ENCODE measurements around the gene FARS2. TPM values are rescaled to one million over a fixed set of nuclear protein-coding genes. Genes with fewer than 3 reads are reported as not detected.

FARS2 gene
- total RNA-seq, 1 donor from 2014 or later = 16.5 TPM

GRCh38 chr6:5771759-5772390 is 510.6 kb downstream of the FARS2 start:
- Histone ChIP-seq H3K27me3 (no peaks in the 10 kb centered on the region), H3K9me3 (peaks cover 4% of the 10 kb centered on the region), H3K4me3 (no peak overlapping the region), H3K36me3 (no peaks in the 10 kb centered on the region), H3K27ac (no peak overlapping the region), H3K4me1 (no peaks in the 10 kb centered on the region)
- DNase-seq (ENCODE audit: extremely low spot score in 2 of 2) = no peak
- no peak for TF ChIP-seq POLR2AphosphoS5 (IDR thresholded peaks at IDR 0.05; ENCODE audit: insufficient read depth in 1 of 2, low read depth in 1 of 2)
- TF ChIP-seq POLR2A (IDR thresholded peaks at IDR 0.05) = no peak
- no peak for TF ChIP-seq CTCF (IDR thresholded peaks at IDR 0.05)
- intact Hi-C loops (cut with DNase I) = no loop called here

- Histone ChIP-seq H3K27me3 (no peaks in the 10 kb centered on the region), H3K27ac (no peak overlapping the region), H3K9me3 (peaks cover 4% of the 10 kb centered on the region), H3K4me1 (no peaks in the 10 kb centered on the region), H3K4me3 (no peak overlapping the region), H3K36me3 (no peaks in the 10 kb centered on the region)
- DNase-seq (ENCODE audit: extremely low spot score in 2 of 2) = no peak
- intact Hi-C loops (cut with DNase I) = no loop called here
- TF ChIP-seq POLR2A (IDR thresholded peaks at IDR 0.05) = no peak
- TF ChIP-seq POLR2AphosphoS5 (IDR thresholded peaks at IDR 0.05; ENCODE audit: insufficient read depth in 1 of 2, low read depth in 1 of 2) = no peak
- TF ChIP-seq CTCF (IDR thresholded peaks at IDR 0.05) = no peak
Measured at GRCh38 chr6:5772408-5773120, 511.3 kb downstream of the FARS2 start.

- intact Hi-C loops (cut with DNase I) = no loop called here
Measured at GRCh38 chr6:5776104-5776503, 514.8 kb downstream of the FARS2 start.

GRCh38 chr6:5776706-5777390 is 515.5 kb downstream of the FARS2 start:
- Histone ChIP-seq H3K36me3 (no peaks in the 10 kb centered on the region), H3K4me3 (no peak overlapping the region), H3K27me3 (no peaks in the 10 kb centered on the region), H3K4me1 (no peaks in the 10 kb centered on the region), H3K9me3 (no peaks in the 10 kb centered on the region), H3K27ac (no peak overlapping the region)
- no peak for DNase-seq (ENCODE audit: extremely low spot score in 2 of 2)
- TF ChIP-seq CTCF (IDR thresholded peaks at IDR 0.05) (no peak), POLR2A (IDR thresholded peaks at IDR 0.05) (no peak), POLR2AphosphoS5 (IDR thresholded peaks at IDR 0.05; ENCODE audit: insufficient read depth in 1 of 2, low read depth in 1 of 2) (no peak)
- intact Hi-C loops (cut with DNase I) = no loop called here

More at GRCh38 chr6:5776104-5776503, 514.8 kb downstream of the FARS2 start:
- H3K27ac ChIP-seq = no peak overlapping the region
- no peak for DNase-seq (ENCODE audit: extremely low spot score in 2 of 2)
- no peaks in the 10 kb centered on the region for H3K27me3 ChIP-seq
- TF ChIP-seq POLR2A (IDR thresholded peaks at IDR 0.05) (no peak), POLR2AphosphoS5 (IDR thresholded peaks at IDR 0.05; ENCODE audit: insufficient read depth in 1 of 2, low read depth in 1 of 2) (no peak), CTCF (IDR thresholded peaks at IDR 0.05) (no peak)
- no peaks in the 10 kb centered on the region for H3K9me3 ChIP-seq
- H3K36me3 ChIP-seq = no peaks in the 10 kb centered on the region
- no peaks in the 10 kb centered on the region for H3K4me1 ChIP-seq
- H3K4me3 ChIP-seq = no peak overlapping the region

Measured in vagina (tissue), 2 donors.